ENCODE results near the gene PSMB11. TPM values are rescaled to one million over a fixed set of nuclear protein-coding genes. Genes with fewer than 3 reads are reported as not detected.
A peak's percentile ranks its signal among the peaks of the same experiment; 100 is the strongest.

PSMB11 gene
- total RNA-seq, 2 experiments from 2014 or later, result not detected

GRCh38 chr14:23047751-23048693 is 6.0 kb downstream of the PSMB11 start:
- Mint-ChIP-seq H3K27ac (no peak overlapping the region), H3K36me3 (ENCODE audit: low read depth) (no peaks in the 10 kb centered on the region), H3K9me3 (no peaks in the 10 kb centered on the region), H3K27me3 (ENCODE audit: low read depth) (peaks cover 3% of the 10 kb centered on the region), H3K4me3 (no peak overlapping the region), H3K4me1 (ENCODE audit: low read depth) (no peaks in the 10 kb centered on the region)
- CTCF ChIA-PET, result interaction anchor here (21.5 kb wide), 1 partner anchor 60 kb away, joined by 713 read pairs; the partner anchor contains the start of gene AJUBA
- intact Hi-C loops (cut with micrococcal nuclease), result no loop called here
- no peak for DNase-seq

- no peaks in the 10 kb centered on the region for H3K4me1 Mint-ChIP-seq (ENCODE audit: low read depth)
- no peak for DNase-seq
- H3K27me3 Mint-ChIP-seq (ENCODE audit: low read depth), result peaks cover 3% of the 10 kb centered on the region
- no peaks in the 10 kb centered on the region for H3K9me3 Mint-ChIP-seq
- CTCF ChIA-PET, result interaction anchor here (21.5 kb wide), 1 partner anchor 61 kb away, joined by 713 read pairs; the partner anchor contains the start of gene AJUBA
- intact Hi-C loops (cut with micrococcal nuclease), result no loop called here
- no peaks in the 10 kb centered on the region for H3K36me3 Mint-ChIP-seq (ENCODE audit: low read depth)
- H3K27ac Mint-ChIP-seq, result no peak overlapping the region
- H3K4me3 Mint-ChIP-seq, result no peak overlapping the region
Measured at GRCh38 chr14:23049011-23049410, 7.0 kb downstream of the PSMB11 start.

DNA sequence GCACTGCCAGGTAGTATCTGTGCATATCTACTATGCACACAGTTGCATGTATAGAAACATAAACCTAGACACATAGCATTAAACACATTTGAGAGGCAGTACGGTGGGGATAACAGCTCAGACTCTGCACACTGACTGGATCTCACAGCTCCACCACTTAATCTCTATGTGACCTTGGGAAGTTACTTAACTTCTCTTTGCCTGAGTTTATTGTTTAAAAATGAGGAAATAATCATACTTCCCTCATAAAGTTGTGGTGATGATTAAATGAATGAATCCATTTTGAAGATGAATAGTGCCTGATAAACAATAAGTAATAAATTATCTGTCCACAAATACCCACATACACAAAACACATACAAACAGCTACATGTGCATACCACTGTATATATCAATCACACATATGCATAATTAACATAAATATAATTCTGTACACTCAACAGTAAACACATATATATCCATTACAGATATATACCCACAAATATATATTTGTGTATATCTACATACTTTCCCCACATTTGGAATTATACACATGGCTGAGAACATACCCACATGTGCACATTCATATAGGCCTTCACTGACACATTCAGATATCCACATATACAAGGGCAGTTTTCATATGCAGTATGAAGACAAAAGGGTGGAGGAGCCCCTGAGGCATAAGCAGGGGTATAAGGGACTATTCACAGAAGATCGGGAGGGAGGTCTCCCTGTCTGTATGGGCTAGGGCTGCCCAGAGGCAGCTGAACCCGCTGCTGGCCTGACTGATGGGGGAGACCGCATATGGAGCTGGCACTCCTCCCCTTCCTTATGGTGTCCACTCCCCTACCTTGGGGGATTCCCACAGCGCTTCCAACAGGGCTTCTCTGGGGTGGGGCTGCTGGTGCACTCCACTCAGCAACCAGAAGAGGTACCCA is 9.4 kb downstream of the PSMB11 start:
- no peak overlapping the region for H3K27ac Mint-ChIP-seq
- peaks cover 3% of the 10 kb centered on the region for H3K27me3 Mint-ChIP-seq (ENCODE audit: low read depth)
- peaks cover 5% of the 10 kb centered on the region for H3K4me1 Mint-ChIP-seq (ENCODE audit: low read depth)
- no peak overlapping the region for H3K4me3 Mint-ChIP-seq
- intact Hi-C loops (cut with micrococcal nuclease), result no loop called here
- DNase-seq, result no peak
- no peaks in the 10 kb centered on the region for H3K9me3 Mint-ChIP-seq
- no peaks in the 10 kb centered on the region for H3K36me3 Mint-ChIP-seq (ENCODE audit: low read depth)
- CTCF ChIA-PET, result interaction anchor here (1.0 to 21.5 kb wide), 5 partner anchors 17 to 79 kb away, joined by 3 to 713 read pairs (median 7); partner anchors contain the start of gene AJUBA

DNA sequence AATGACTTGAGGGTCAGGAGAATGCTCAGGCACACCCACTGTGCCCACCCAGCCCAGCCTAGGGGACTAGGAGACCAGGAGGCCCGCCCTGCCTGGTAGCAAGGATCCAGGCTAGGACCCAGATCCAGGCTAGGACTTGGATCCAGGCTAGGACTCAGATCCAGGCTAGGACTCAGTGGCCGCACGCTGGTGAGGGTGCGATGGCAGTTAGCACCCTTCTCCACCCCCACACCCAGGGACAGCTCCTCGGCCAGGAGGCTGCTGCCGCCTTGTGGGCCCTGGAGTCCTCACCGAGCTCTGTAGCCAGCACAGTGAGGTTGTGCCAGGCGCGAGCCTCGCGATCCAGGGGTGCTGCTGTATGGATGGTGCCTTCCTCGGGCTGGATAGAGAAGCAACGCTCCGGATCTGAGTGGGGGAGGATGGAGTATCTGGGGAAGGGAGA is 10.2 kb downstream of the PSMB11 start:
- peaks cover 12% of the 10 kb centered on the region for H3K4me1 Mint-ChIP-seq (ENCODE audit: low read depth)
- no peak overlapping the region for H3K4me3 Mint-ChIP-seq
- CTCF ChIA-PET, result interaction anchor here (1.5 to 21.5 kb wide), 3 partner anchors 16 to 80 kb away, joined by 7 to 713 read pairs (median 9); partner anchors contain the start of gene AJUBA
- H3K9me3 Mint-ChIP-seq, result no peaks in the 10 kb centered on the region
- intact Hi-C loops (cut with micrococcal nuclease), result no loop called here
- H3K27me3 Mint-ChIP-seq (ENCODE audit: low read depth), result peaks cover 8% of the 10 kb centered on the region
- H3K27ac Mint-ChIP-seq, result no peak overlapping the region
- H3K36me3 Mint-ChIP-seq (ENCODE audit: low read depth), result no peaks in the 10 kb centered on the region
- DNase-seq, result no peak

DNA sequence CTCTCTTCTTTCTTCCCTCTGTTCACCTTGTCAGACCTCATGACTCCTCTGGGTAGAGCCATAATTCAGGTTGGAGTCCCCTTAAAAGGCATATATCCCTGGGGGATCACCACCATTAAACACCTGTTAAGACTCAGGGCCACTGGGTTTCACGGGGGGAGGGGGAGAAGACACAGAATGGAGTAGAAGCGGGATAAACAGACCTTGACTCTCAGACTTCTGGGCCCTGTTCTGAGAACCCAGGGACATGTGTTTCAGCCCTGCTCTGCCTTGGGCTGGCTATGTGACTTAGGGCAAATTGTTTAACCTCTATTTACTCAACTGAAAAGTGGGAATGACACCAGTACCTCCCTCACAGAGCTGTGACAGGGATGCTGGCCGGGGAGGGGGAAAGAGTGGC is 10.7 kb downstream of the PSMB11 start:
- H3K36me3 Mint-ChIP-seq (ENCODE audit: low read depth), result no peaks in the 10 kb centered on the region
- no peaks in the 10 kb centered on the region for H3K9me3 Mint-ChIP-seq
- CTCF ChIA-PET, result interaction anchor here (0.9 to 21.5 kb wide), 4 partner anchors 16 to 78 kb away, joined by 4 to 713 read pairs (median 68); partner anchors contain the start of gene AJUBA
- intact Hi-C loops (cut with micrococcal nuclease), result no loop called here
- H3K27ac Mint-ChIP-seq, result no peak overlapping the region
- peaks cover 5% of the 10 kb centered on the region for H3K27me3 Mint-ChIP-seq (ENCODE audit: low read depth)
- DNase-seq, result no peak
- H3K4me1 Mint-ChIP-seq (ENCODE audit: low read depth), result peaks cover 12% of the 10 kb centered on the region
- no peak overlapping the region for H3K4me3 Mint-ChIP-seq

DNA sequence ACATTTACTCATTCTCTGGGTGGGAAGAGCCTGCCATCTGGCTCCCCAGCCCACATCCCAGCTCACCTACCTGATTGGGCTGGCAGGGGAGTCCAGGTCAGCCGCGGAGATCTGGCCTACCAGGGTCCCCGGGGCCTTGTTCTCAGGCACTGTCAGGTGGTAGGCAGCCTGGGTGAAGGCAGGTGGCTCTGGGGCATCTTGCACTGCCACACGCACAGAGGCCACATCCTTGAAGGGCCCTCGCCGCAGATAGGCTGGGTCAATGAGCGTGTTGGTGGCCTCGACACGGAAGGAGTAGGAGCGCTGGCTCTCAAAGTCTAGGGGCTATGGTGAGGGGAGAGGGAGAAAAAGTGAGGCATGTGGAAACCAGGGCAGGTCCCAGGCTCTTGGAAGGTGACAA is 11.4 kb downstream of the PSMB11 start:
- no peak overlapping the region for H3K27ac Mint-ChIP-seq
- H3K36me3 Mint-ChIP-seq (ENCODE audit: low read depth), result peaks cover 3% of the 10 kb centered on the region
- CTCF ChIA-PET, result interaction anchor here (0.9 to 21.5 kb wide), 5 partner anchors 13 to 79 kb away, joined by 3 to 713 read pairs (median 5); partner anchors contain the start of gene AJUBA
- peaks cover 5% of the 10 kb centered on the region for H3K27me3 Mint-ChIP-seq (ENCODE audit: low read depth)
- intact Hi-C loops (cut with micrococcal nuclease), result no loop called here
- no peaks in the 10 kb centered on the region for H3K9me3 Mint-ChIP-seq
- H3K4me1 Mint-ChIP-seq (ENCODE audit: low read depth), result peaks cover 16% of the 10 kb centered on the region
- no peak for DNase-seq
- H3K4me3 Mint-ChIP-seq, result no peak overlapping the region

DNA sequence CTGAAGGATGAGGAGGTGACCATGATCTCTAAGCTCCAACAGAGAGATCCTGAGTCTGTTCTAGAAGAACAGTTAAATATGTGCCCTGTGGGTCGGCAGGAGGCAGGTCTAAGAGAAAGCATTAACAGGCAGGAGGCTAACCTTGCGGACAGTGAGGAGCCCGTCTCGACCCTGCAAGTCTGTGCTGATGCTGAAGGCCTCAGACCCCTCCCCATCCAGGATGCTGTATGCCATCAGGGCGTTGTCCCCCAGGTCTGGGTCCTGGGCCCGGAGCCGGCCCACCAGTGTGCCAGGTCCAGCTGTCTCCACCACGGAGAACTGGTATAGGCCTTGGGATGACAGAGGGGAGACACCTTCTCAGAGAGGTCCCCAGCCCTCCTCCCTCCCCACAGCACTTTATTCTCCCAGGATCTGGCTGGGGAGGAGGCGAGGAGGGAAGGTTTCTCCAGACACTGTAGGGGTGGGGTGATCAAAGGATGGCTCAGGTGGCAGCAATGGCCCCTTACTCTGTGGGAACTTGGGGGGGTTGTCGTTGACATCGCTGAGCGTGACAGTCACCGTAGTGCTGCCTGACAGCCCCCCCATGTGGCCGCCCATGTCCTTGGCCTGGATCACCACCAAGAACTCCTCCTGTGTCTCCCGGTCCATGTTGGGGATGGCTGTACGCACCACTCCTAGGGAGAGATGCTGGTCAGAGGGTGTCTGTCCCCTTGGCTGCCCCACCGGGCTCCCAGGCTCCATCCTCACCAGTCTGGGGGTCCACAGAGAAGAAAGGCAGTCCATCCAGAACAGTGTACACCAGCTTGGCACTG is 12.2 kb downstream of the PSMB11 start:
- H3K27me3 Mint-ChIP-seq (ENCODE audit: low read depth), result peaks cover 5% of the 10 kb centered on the region
- H3K9me3 Mint-ChIP-seq, result no peaks in the 10 kb centered on the region
- H3K27ac Mint-ChIP-seq, result no peak overlapping the region
- CTCF ChIA-PET, result interaction anchor here (0.7 to 21.5 kb wide), 11 partner anchors 12 to 125 kb away, joined by 3 to 713 read pairs (median 5); partner anchors contain the start of genes AJUBA, PRMT5 and PSMB11
- intact Hi-C loops (cut with micrococcal nuclease), result no loop called here
- peak; percentile 69 for DNase-seq
- H3K4me3 Mint-ChIP-seq, result no peak overlapping the region
- H3K4me1 Mint-ChIP-seq (ENCODE audit: low read depth), result peaks cover 16% of the 10 kb centered on the region
- peaks cover 3% of the 10 kb centered on the region for H3K36me3 Mint-ChIP-seq (ENCODE audit: low read depth)

GRCh38 chr14:23055147-23055550 is 13.1 kb downstream of the PSMB11 start:
- no peak overlapping the region for H3K27ac Mint-ChIP-seq
- H3K9me3 Mint-ChIP-seq, result no peaks in the 10 kb centered on the region
- intact Hi-C loops (cut with micrococcal nuclease), result loop anchor here (5.0 kb wide), 1 partner anchor 498 kb away; no protein-coding TSS in a partner anchor
- H3K36me3 Mint-ChIP-seq (ENCODE audit: low read depth), result peaks cover 5% of the 10 kb centered on the region
- DNase-seq, result no peak
- peaks cover 16% of the 10 kb centered on the region for H3K4me1 Mint-ChIP-seq (ENCODE audit: low read depth)
- CTCF ChIA-PET, result interaction anchor here (0.6 to 21.5 kb wide), 21 partner anchors 11 to 126 kb away, joined by 3 to 713 read pairs (median 4); partner anchors contain the start of genes AJUBA, HAUS4, PRMT5 and PSMB11
- no peak overlapping the region for H3K4me3 Mint-ChIP-seq
- H3K27me3 Mint-ChIP-seq (ENCODE audit: low read depth), result peaks cover 5% of the 10 kb centered on the region

DNA sequence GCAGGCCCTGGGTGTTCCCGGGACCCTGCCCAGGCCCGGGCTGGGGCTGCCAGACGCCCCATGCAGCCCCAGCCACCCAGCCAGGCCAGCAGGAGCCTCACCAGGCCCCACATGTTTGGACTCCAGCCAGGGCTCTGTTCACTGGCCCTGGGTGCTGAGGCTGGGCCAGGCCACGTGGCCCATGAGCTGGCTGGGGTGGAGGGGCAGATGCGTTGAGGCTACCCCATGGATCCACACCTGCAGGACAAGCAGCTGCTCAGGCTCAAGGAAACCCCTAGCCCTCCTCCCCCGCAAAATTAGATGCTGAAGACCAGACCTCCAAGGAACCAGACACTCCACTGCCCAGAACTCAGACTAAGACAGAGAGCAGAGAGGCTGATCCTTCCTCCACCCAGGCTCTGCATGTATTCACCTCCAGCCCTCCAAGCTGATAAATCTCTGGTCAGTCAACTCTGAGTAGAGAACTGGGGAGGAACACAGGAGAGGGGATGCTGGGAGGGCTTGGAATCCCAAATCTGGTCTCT is 13.7 kb downstream of the PSMB11 start:
- peaks cover 16% of the 10 kb centered on the region for H3K4me1 Mint-ChIP-seq (ENCODE audit: low read depth)
- intact Hi-C loops (cut with micrococcal nuclease), result loop anchor here (2.0 to 5.0 kb wide), 2 partner anchors 233 to 498 kb away; no protein-coding TSS in a partner anchor
- CTCF ChIA-PET, result interaction anchor here (0.8 to 21.5 kb wide), 16 partner anchors 10 to 126 kb away, joined by 3 to 713 read pairs (median 4); partner anchors contain the start of genes AJUBA, HAUS4 and PRMT5

GRCh38 chr14:23056145-23056955 is 14.3 kb downstream of the PSMB11 start:
- peak overlapping the region; percentile 74 for H3K4me3 Mint-ChIP-seq
- peaks cover 5% of the 10 kb centered on the region for H3K27me3 Mint-ChIP-seq (ENCODE audit: low read depth)
- peaks cover 16% of the 10 kb centered on the region for H3K4me1 Mint-ChIP-seq (ENCODE audit: low read depth)
- H3K9me3 Mint-ChIP-seq, result no peaks in the 10 kb centered on the region
- H3K36me3 Mint-ChIP-seq (ENCODE audit: low read depth), result peaks cover 11% of the 10 kb centered on the region
- CTCF ChIA-PET, result interaction anchor here (0.5 to 21.5 kb wide), 20 partner anchors 9 to 131 kb away, joined by 3 to 713 read pairs (median 6); partner anchors contain the start of genes ACIN1, AJUBA, C14orf119 and HAUS4
- H3K27ac Mint-ChIP-seq, result no peak overlapping the region
- peak; percentile 63 for DNase-seq
- intact Hi-C loops (cut with micrococcal nuclease), result loop anchor here (2.0 to 5.0 kb wide), 2 partner anchors 234 to 499 kb away; no protein-coding TSS in a partner anchor

More for the DNA sequence above, 13.7 kb downstream of the PSMB11 start:
- Mint-ChIP-seq H3K27me3 (ENCODE audit: low read depth) (peaks cover 5% of the 10 kb centered on the region), H3K36me3 (ENCODE audit: low read depth) (peaks cover 5% of the 10 kb centered on the region), H3K9me3 (no peaks in the 10 kb centered on the region), H3K4me3 (no peak overlapping the region), H3K27ac (no peak overlapping the region)
- DNase-seq, result no peak
